HG03558 (cell line): ENCODE results near the gene CYP51A1.
A peak's percentile ranks its signal among the peaks of the same experiment; 100 is the strongest.
"Not testable (repeated sequence)": the region's sequence is repeated elsewhere in the genome, so short reads cannot be mapped to it uniquely, and the experiment has no call there.

ENCODE experiments used
- ATAC-seq: cut with Tn5 transposase; IDR thresholded peaks from one replicate; pipeline ENCODE4 v1.9.1; 2021; ENCODE audit warnings: moderate number of reproducible peaks; ENCODE audit not compliant: unreplicated experiment; ENCODE audit errors: extremely low read depth

Gene CYP51A1

GRCh38 chr7:92131764-92132330, 2.4 kb downstream of the CYP51A1 start:
- no peak for ATAC-seq

GRCh38 chr7:92131093-92131492, 3.2 kb downstream of the CYP51A1 start:
- ATAC-seq, result no peak

GRCh38 chr7:92121681-92122080, 12.6 kb downstream of the CYP51A1 start:
- ATAC-seq, result no peak

GRCh38 chr7:92119213-92119759, 15.0 kb downstream of the CYP51A1 start:
- ATAC-seq, result no peak

GRCh38 chr7:92116949-92117348, 17.3 kb downstream of the CYP51A1 start:
- ATAC-seq, result no peak

- ATAC-seq, result no peak
Measured at GRCh38 chr7:92115821-92116220, 18.5 kb downstream of the CYP51A1 start.

GRCh38 chr7:92110857-92111256, 23.4 kb downstream of the CYP51A1 start:
- ATAC-seq, result no peak

GRCh38 chr7:92108821-92109220, 25.5 kb downstream of the CYP51A1 start:
- ATAC-seq, result no peak

- not testable (repeated sequence) for ATAC-seq
Measured at GRCh38 chr7:92102862-92103261, 31.4 kb downstream of the CYP51A1 start.

- no peak for ATAC-seq
Measured at GRCh38 chr7:92100534-92100933, 33.7 kb downstream of the CYP51A1 start.

- no peak for ATAC-seq
Measured at GRCh38 chr7:92095380-92095779, 38.9 kb downstream of the CYP51A1 start.

- ATAC-seq, result no peak
Measured at GRCh38 chr7:92092210-92092609, 42.1 kb downstream of the CYP51A1 start.

- no peak for ATAC-seq
Measured at GRCh38 chr7:92088266-92088665, 46.0 kb downstream of the CYP51A1 start.

GRCh38 chr7:92083922-92084321, 50.4 kb downstream of the CYP51A1 start:
- ATAC-seq, result not testable (repeated sequence)

- ATAC-seq, result no peak
Measured at GRCh38 chr7:92076509-92076908, 57.8 kb downstream of the CYP51A1 start.

- ATAC-seq, result peak; percentile 76
Measured at GRCh38 chr7:92075455-92076158, 58.7 kb downstream of the CYP51A1 start.

- no peak for ATAC-seq
Measured at GRCh38 chr7:92072708-92073107, 61.6 kb downstream of the CYP51A1 start.

- ATAC-seq, result no peak
Measured at GRCh38 chr7:92072121-92072520, 62.2 kb downstream of the CYP51A1 start.

- ATAC-seq, result no peak
Measured at GRCh38 chr7:92071032-92071431, 63.2 kb downstream of the CYP51A1 start.

GRCh38 chr7:92064438-92065029, 69.7 kb downstream of the CYP51A1 start:
- no peak for ATAC-seq
